GM21360 (cell line): ENCODE results near the gene KCNK10.
A peak's percentile ranks its signal among the peaks of the same experiment; 100 is the strongest.

Experiments
- ATAC-seq: cut with Tn5 transposase; IDR thresholded peaks from one replicate; pipeline ENCODE4 v1.9.1; 2021; ENCODE audit warnings: mild to moderate bottlenecking, moderate library complexity; ENCODE audit not compliant: unreplicated experiment

KCNK10 gene, protein sequence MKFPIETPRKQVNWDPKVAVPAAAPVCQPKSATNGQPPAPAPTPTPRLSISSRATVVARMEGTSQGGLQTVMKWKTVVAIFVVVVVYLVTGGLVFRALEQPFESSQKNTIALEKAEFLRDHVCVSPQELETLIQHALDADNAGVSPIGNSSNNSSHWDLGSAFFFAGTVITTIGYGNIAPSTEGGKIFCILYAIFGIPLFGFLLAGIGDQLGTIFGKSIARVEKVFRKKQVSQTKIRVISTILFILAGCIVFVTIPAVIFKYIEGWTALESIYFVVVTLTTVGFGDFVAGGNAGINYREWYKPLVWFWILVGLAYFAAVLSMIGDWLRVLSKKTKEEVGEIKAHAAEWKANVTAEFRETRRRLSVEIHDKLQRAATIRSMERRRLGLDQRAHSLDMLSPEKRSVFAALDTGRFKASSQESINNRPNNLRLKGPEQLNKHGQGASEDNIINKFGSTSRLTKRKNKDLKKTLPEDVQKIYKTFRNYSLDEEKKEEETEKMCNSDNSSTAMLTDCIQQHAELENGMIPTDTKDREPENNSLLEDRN

DNA sequence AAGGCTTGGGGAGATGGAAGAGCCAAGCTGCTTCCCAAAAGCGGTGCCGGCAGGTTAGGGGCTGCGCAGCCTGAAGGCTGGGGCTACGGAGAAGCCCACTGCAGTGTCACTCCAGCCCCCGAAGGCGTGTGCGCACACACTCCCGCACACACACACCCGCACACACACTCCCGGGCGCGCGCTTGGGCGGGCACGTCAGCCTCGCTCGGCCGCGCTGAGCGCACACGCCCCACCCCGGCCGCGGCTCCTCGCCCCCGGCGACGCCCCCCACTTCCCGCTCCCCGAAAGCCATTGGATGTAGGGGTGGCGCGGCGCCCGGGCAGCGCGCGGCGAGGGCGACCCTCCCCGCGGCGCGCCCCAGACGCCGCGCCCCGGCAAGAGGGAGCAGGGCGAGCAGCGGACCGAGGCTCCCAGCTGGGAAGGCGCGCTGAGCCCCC, at the start of gene KCNK10:
TSS of gene KCNK10 (minus strand) at position 184 of the 437 bp plus-strand sequence. CDS start 471 bp downstream, outside the sequence.
- peak; percentile 25 for ATAC-seq

DNA sequence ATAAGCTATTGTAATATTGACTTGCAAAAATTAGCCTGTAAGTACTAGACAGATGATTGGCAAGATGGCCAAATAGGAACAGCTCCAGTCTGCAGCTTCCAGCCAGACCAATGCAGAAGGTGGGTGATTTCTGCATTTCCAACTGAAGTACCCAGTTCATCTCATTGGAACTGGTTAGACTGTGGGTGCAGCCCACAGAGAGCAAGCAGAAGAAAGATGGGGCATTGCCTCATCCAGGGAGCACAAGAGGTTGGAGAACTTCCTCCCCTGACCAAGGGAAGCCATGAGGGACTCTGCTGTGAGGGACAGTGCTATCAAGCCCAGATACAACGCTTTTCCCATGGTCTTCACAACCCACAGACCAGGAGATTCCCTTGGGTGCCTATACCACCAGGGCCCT, 46.4 kb upstream of the KCNK10 start:
- no peak for ATAC-seq

DNA sequence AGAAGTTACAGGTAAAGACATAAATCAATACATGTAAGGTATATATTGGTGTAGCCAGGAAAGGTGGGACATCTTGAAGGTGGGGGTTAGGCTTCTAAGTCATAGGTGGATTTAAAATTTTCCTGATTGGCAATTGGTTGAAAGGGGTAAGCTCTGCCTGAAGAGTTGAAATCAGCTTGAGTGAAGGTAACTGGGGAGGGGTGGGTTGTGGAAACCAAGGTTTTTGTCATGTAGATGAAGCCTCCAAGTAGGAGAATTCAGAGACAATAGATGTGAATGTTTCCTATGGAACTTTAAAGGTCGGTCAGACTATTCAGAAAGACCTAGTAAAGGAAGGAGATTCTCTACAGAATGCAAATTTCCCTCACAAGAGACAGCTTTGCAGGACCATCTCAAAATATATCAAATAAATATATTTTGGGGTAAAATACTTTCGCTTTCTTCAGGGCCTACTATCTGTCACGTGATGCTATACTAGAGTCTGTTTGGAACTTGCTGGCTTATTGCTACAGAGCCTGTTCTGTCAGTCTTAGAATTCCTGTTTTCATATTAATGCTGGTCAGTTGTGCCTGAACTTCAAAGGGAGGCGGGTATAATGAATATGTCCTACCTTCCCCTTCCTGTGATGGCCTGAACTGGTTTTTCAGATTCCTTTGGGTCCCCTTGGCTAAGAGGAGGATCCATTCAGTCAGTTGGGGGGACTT, 41.8 kb upstream of the KCNK10 start:
- ATAC-seq, result no peak

DNA sequence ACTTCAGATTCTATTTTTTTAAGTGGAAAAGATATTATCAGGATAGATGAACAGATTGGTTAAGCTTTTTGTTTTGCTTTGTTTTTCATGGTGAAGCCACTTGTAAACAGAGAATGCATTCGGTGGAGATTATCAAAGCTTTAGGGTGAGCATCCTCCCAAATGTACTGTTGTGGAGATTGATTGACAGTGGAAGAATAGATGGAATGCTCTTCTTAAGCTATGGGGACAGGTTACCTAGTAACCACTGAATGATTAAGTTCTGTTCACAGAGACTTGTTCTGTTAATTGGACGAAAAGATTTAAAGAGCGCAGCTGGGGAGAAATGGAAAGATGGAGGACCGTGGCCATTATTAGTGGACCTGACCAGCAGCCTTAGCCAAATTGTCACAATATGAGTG, 40.6 kb upstream of the KCNK10 start:
- no peak for ATAC-seq

DNA sequence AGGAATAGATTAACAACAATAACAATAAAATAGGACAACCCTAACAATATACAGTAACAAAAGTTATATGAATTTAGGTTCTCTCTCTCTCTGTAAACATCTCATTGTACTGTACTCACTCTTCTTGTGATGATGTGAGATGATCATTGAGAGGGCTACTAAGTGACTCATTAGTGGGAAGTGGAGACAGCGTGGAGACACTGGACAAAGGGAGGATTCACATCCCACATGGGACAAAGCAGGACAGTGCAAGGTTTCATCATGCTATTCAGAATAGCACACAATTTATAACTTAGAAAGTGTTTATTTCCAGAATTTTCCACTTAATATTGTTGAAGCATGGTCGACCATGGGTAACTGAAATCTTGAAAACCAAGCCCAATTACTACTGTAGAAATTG, 36.4 kb upstream of the KCNK10 start:
- no peak for ATAC-seq

DNA sequence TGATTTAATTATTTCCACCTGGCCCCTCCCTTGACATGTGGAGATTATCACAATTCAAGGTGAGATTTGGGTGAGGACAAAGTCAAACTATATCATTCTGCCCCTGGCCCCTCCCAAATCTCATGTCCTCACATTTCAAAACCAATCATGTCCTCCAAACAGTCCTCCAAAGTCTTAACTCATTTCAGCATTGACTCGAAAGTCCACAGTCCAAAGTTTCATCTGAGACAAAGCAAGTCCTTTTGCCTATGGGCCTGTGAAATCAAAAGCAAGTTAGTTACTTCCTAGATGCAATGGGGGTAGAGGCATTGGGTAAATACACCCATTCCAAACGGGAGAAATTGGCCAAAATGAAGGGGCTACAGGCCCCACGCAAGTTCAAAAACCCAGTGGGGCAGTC, 31.3 kb upstream of the KCNK10 start:
- ATAC-seq, result no peak

DNA sequence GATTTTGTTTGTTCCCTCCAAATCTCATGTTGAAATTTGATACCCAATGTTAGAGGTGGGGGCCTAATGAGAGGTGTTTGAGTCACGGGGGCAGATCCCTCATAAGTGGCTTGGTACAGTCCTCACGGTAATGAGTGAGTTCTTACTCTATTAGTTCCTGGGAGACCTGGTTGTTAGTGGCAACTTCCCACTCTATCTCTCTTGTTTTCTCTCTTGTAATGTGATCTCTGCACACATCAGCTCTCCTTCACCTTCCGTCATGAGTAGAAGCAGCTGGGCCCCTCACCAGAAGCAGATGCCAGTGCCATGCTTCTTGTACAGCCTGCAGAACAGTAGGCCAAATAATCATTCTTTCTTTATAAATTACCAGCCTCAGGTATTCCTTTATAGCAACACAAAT, 29.6 kb upstream of the KCNK10 start:
- ATAC-seq, result no peak

DNA sequence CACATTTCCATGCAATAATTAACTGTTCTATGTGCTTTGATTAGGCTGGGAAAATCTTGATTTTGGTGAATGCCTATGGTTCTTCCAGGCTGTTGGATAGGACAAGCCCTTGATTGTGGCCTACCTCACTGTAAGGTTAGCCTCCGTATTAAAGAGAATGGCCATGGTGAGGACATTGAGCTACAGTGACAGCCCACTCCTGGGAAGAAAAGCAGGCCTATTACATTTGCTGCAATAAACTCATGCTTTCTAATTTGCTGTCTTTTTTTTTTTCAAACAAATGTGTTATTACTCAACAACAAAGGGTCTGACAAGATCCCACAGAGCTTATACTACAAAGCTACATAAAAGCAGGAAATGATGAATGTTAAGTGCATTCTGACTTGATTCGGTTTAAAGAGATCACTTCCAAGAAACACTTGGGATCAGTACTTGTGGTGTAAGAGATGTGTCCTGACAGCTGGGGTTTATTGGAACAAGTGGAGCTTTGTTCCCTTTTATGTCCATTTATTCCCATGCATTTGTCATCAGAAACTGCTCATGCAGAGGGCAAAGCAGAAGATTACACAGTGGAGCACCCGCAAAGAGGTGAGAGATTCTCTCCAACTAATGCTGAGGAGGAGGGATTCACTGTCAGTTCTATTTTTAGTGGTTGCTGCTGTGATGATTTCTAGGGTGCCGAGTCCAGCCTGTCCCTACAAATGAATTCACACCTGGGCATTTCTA, 29.1 kb upstream of the KCNK10 start:
- no peak for ATAC-seq

DNA sequence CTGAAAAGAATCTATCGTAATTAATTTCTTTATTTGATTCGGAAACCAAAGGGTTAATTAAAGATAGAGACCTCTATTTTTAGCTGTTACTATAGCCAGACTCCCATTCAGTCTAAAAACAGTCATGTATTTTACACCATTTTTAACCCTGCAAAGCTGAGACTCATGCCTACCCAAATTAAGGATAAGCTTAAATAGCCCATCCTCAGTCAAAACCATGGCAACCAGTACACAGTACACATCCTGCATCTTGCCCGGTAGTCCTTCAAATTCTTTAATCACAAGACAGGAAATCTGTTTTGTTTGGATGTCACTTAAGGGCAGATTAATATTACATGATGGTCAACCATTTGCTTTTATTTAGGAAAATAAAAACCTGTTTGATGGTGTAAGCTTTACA, 25.5 kb upstream of the KCNK10 start:
- no peak for ATAC-seq

DNA sequence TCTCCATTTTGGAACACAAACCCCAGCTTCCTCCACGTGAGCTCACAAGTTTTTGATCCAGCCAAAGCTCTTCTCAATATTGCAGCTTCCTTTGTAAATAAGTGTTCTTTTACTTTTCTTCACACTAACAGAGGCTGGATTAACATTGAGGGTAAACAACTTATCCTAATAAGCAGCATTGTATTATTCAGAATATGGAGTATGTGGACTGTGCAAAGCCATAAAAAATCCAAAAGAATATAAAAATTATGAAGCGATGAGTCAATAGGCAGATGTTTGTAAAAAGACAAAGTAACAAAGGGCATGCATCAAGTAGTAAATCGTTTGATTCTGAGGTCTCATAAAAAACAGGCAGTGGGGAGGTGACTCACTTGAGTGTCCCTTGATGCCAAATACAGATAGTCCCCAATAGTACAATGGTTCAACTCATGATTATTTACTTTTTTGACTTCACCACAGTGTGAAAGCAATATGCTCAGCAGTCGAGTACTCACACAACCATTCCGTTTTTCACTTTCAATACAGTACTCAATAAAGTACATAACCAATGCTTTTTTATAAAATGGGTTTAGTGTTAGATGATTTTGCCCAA, 23.1 kb upstream of the KCNK10 start:
- ATAC-seq, result no peak

DNA sequence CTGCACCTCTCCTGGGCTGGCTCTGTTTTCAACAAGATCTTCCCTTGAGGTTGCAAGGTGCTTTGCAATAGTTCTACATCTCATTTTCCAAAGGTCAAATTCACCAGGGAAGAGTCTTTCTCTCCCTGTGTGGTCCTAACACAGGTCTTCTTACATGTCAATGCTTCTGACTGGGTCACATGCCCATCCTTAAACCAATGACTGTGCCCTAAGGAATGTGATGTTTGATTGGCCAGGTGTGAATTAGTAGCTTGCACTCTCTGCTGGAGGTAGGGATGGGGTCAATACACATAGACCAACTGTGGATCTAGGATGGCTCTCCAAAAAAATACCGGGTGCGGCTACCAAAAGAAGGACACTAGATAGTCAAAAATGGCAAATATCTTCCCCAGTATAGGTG, 19.9 kb upstream of the KCNK10 start:
- ATAC-seq, result no peak

DNA sequence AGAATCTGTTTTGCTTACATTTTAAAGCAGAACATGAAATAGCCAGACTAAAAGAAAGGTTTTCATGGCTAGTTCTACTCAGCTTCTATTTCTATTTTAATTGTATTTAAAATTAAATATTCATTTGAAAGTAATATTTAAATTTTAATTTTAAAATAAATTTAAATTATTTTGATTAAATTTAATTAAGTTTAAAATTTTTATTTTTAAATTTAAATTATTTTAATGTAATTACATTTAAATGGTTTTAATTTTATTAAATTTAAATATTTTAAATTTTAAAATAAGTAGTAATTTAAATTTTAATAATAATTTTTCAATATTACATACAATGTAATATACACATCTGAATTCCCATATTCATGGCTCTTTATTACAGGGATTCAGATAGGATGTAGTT, 17.3 kb upstream of the KCNK10 start:
- ATAC-seq, result no peak

DNA sequence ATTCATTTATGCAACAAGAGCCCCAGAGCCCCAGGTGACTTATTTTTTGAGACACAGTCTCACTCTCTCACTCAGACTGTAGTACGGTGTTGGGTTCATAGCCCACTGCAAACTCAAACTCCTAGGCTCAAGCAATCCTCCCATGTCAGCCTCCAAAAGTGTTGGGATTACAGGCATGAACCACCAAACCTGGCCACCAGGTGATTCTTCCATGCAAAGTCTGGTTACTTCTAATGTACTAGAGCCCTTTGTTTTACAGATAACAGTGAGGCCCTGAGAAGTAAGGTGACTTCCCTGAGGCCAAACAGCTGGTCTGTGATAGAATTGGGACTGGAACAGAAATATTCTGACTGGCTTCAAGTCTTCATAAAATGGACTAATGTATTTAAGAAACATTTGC, 10.0 kb upstream of the KCNK10 start:
- ATAC-seq, result no peak

DNA sequence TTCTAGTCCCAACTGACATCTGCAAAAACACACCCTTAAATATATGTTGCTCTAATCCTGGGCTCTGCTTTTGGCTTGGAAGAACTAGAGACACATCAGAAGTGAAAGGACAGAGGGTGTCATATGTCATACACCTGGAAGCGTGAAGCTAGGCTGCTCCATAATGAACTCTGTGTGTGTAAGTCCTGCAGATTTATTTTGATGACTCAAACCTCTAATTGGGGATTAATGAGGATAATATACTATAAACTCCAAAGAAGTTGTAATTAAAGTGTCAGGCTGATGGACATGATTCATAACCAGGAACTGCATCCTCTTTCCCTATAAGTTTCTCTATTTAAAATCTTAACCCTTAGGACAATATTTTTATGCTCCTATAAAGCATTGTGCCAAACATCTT, 4.4 kb upstream of the KCNK10 start:
- ATAC-seq, result no peak

DNA sequence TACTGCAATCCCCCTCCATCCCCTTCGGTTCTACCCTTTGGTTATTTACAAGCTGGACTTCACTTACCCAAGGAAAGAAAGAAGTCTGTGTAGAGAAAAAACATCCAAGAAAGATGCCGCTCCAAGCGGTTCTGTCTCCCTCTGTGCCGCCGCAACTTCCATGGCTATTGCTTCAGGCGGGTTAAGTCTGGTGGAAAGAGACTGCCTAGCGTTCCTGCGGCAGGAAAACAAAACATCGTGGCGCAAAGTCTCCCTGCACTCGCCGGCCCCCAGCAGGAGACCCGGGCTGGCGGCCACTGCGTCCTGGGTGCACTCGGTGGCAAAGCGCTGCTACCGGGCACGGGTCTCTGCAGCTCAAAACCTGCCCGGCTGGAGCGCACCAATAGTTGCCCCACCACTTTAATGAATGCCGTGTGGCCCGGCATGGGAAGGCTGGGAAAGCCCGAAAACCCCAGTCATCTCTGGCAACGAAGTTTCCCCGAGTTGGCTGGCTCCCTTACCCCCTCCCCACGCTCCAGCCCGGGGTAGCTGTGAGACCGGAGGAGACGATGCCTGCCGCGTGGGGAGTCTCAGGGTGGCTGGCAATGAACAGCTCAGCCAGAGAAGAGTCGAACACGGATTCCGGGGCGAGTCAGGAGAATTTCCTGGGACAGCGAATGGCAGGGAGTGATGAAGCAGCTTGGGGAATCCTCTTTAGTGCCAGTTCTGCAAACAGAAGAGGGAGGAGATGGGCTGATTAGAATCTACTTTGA, 3.5 kb upstream of the KCNK10 start:
- no peak for ATAC-seq

DNA sequence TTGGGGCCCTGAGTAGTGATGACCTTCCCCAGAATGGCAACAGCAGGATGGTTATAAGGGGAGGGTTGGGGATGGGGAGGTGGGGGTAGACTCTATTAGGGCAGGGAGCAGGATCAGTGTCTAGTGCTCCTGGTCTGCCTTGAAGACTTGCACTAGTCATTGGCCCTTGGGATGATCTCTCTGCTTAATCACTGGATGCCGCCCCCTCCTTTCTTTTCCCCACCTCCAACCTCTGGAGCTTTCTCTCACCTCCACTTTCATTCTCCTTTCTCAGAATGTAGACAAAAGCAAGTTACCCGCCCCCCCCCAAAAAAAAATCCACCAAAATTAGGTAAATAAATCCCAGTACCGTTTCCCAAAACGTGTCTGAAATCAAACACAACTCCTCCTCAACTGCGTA, 2.8 kb upstream of the KCNK10 start:
- ATAC-seq, result no peak

DNA sequence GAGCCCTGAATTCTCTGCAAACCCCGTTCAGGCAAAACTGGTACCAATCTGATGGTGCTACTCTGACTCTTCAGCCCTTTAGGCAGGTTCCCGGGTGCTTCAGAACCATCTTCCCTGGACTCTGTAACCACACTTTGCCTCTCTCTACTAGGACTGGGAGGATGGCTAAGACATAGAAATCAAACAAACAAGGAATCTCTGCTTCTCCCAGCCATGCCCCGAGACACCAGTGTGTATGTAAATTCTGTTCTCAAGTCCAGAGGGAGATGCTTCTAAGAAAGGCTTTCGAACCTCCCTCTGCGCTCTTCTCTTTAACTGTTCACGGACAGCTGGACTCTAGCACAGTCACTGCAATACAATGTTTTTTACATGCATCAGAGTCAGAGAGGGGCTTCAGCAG, 1.9 kb upstream of the KCNK10 start:
- ATAC-seq, result no peak

DNA sequence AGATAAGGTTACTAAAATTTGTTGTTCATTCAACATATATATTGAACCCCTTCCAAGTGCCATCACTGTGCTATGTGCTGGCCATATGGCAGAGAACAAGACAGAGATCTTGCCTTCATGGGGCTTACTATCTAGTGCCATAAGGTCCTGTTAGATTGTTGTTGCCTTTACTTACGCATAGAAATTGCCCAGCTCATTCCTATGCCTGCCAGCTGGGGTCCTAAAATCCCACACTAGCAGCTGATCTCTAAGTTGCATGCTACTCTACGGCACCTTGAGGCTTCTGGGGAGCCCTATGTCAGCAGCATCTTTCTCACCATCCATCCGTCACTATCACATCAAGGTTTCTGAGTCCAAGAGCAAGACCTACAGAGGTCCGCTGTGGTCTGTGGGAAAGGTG, 1.4 kb upstream of the KCNK10 start:
- no peak for ATAC-seq

DNA sequence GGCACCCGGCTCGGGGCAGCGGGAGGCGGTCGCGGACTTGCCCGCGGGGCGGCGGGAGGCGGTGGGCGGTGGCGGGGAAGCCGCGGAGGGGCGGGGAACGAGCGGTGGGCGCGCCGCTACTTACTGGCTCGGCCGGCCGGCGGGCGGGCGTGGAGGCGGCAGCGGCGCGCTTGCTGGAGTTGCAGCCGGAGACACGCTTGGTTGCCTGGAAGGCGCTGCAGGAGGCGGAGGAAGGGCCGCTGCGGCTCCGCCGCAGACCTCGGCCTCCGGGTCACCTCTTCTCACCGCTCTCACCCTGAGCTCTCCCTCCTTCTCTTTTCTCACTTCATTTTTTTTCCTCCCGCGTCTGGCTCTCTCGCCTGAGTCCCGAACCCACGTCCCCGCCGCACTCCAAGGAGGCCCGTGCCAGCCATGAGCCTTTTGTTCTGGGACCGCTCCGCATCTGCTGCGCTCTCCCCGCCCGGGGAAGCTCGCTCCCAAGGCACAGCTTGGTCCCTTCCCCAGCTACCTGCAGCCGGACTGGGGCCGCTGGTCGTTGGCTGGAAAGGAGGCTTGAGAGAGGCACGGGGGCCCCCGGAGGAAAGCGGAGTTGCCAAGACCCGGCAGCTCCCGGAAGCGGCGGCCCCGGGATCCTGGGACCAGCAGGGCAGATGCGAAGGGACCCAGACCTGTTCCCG, 592 bp upstream of the KCNK10 start:
- peak; percentile 90 for ATAC-seq
